Measurements from ENCODE around the gene OSBPL8.

- TF ChIP-seq CSRNP3 (CRISPR knock-in tag; IDR thresholded peaks at IDR 0.05), result no peak
- no peak for TF ChIP-seq CREB5 (CRISPR knock-in tag; IDR thresholded peaks at IDR 0.05; ENCODE audit: low read depth)
- no peak for TF ChIP-seq ZNF565 (CRISPR knock-in tag; conservative IDR thresholded peaks at IDR 0.05; ENCODE audit: low read depth)
- TF ChIP-seq ARNTL (CRISPR knock-in tag; IDR thresholded peaks at IDR 0.05; ENCODE audit: borderline replicate concordance, low read depth), result no peak
- TF ChIP-seq POU6F1 (CRISPR knock-in tag; IDR thresholded peaks at IDR 0.05; ENCODE audit: borderline replicate concordance, low read depth), result no peak
Observed at GRCh38 chr12:76329606-76330005, 230.0 kb downstream of the OSBPL8 start.
